SHP77 (cell line): ENCODE results near the gene TUBA1C.

ENCODE experiments used
- DNase-seq, 2 experiments: peaks; one replicate each; lab custom pipeline; 2025; lab: John Stamatoyannopoulos, UW

Gene TUBA1C

GRCh38 chr12:49283541-49284429 lies 18.9 kb downstream of the TUBA1C start:
- DNase-seq, result no peak

GRCh38 chr12:49284672-49285071 lies 19.8 kb downstream of the TUBA1C start:
- no peak for DNase-seq

GRCh38 chr12:49287876-49288275 lies 23.0 kb downstream of the TUBA1C start:
- DNase-seq, result no peak

- peak in 1 of 2 experiments; percentile 20 for DNase-seq
These were observed 23.6 kb downstream of the TUBA1C start for GRCh38 chr12:49288412-49288853.

GRCh38 chr12:49288922-49289555 lies 24.2 kb downstream of the TUBA1C start:
- DNase-seq, result no peak

- DNase-seq, result peak; percentile 63 to 65
These were observed 27.8 kb downstream of the TUBA1C start for GRCh38 chr12:49292729-49293055.

GRCh38 chr12:49293056-49293956 lies 28.4 kb downstream of the TUBA1C start:
- DNase-seq, result peak; percentile 66 to 70

GRCh38 chr12:49294086-49294803 lies 29.4 kb downstream of the TUBA1C start:
- no peak for DNase-seq

- DNase-seq, result no peak
These were observed 29.9 kb downstream of the TUBA1C start for GRCh38 chr12:49294804-49295081.

- no peak for DNase-seq
These were observed 30.4 kb downstream of the TUBA1C start, which contains the start of gene PRPH for GRCh38 chr12:49295082-49295936. PRPH (plus strand) TSS chr12:49295147; CDS start chr12:49295201, 54 bp downstream.

GRCh38 chr12:49296034-49296835 lies 31.4 kb downstream of the TUBA1C start:
- peak in 1 of 2 experiments; percentile 24 for DNase-seq

- DNase-seq, result no peak
These were observed 32.2 kb downstream of the TUBA1C start for GRCh38 chr12:49296836-49297694.

- DNase-seq, result no peak
These were observed 32.8 kb downstream of the TUBA1C start for GRCh38 chr12:49297695-49298060.

- peak in 1 of 2 experiments; percentile 35 for DNase-seq
These were observed 33.3 kb downstream of the TUBA1C start for GRCh38 chr12:49298160-49298559.

- no peak for DNase-seq
These were observed 36.9 kb downstream of the TUBA1C start for GRCh38 chr12:49301760-49302159.

GRCh38 chr12:49304161-49304560 lies 39.3 kb downstream of the TUBA1C start:
- no peak for DNase-seq

GRCh38 chr12:49305762-49306510 lies 41.1 kb downstream of the TUBA1C start:
- DNase-seq, result no peak

- no peak for DNase-seq
These were observed 44.5 kb downstream of the TUBA1C start for GRCh38 chr12:49309386-49309785.
